OCI-LY3 (cell line): ENCODE data around the gene TSPEAR.

Experiments
- EZH2phosphoT487 ChIP-seq: fragments of 200-600 bp; shearing (Covaris generic); IDR thresholded peaks from 2 replicates; pipeline ENCODE4 v1.6.1; 2018; ENCODE audit warnings: antibody characterized with exemption, mixed run types, low read depth
- TF ChIP-seq, protein P1 (sequence below): fragments of 200-600, 300-600 bp; sonication (generic); IDR thresholded peaks from 2 replicates; pipeline ENCODE4 v1.5.1; 2014; ENCODE audit warnings: antibody characterized with exemption, low read length, low read depth

- no peak for TF ChIP-seq EZH2phosphoT487
- TF ChIP-seq, protein P1, sequence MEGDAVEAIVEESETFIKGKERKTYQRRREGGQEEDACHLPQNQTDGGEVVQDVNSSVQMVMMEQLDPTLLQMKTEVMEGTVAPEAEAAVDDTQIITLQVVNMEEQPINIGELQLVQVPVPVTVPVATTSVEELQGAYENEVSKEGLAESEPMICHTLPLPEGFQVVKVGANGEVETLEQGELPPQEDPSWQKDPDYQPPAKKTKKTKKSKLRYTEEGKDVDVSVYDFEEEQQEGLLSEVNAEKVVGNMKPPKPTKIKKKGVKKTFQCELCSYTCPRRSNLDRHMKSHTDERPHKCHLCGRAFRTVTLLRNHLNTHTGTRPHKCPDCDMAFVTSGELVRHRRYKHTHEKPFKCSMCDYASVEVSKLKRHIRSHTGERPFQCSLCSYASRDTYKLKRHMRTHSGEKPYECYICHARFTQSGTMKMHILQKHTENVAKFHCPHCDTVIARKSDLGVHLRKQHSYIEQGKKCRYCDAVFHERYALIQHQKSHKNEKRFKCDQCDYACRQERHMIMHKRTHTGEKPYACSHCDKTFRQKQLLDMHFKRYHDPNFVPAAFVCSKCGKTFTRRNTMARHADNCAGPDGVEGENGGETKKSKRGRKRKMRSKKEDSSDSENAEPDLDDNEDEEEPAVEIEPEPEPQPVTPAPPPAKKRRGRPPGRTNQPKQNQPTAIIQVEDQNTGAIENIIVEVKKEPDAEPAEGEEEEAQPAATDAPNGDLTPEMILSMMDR, result no peak
Observed at GRCh38 chr21:44539046-44539445, 172.3 kb downstream of the TSPEAR start.
